ENCODE data around the gene CHADL. TPM values are rescaled to one million over a fixed set of nuclear protein-coding genes. Genes with fewer than 3 reads are reported as not detected.

CHADL gene
- total and polyA plus RNA-seq, 2 of the 8 experiments (the other 6 are each of a cell fraction or from before 2014, with no cell fraction given) = 0.78 to 1.4 TPM

DNA sequence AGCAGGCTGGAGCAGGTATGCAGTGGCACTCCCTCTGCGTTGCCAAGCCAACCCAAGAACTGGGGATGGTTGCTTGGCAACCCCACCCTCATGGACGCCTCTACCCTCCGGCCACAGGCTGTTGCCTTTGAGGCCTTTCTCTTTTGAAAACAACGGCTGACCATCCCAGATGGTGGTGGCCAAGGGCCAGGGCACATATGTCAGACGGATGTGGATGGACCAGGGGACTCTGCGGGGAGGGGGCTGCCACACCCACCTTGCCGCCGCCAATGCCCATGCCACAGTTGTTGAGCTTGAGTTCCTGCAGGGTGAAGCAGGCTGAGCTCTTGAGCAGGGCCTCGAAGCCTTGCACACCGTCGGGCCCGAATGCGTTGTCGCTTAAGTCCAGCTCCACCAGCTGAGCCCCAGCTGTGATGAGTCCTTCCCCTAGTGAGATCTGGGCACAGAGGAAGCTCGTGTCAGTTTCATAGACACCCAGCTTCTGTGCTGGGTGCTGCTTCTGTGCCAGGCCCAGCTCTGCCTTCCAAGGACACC lies 23.7 kb upstream of the CHADL start (continued):
- TF ChIP-seq CBX8 (IDR thresholded peaks at IDR 0.05; ENCODE audit: borderline replicate concordance, low read depth, low read length) = no peak
